ENCODE results near the gene STIL.

DNA sequence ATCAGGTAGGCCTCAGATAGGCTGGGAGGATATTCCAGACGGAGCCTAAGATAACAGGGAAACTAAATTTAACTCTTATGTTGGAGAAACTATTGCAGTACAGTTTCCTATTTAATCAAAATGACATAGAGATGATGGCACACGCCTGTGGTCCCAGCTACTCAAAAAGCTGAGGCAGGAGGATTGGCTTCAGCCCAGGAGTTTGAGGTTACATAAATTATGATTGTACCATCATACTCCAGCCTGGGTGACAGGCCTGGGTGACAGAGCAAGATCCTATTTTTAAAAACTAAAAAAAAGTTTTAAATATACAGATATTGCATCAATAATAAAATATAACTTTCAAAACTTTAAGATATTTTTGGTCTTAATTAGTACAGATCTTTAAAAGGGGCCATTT, 56.7 kb downstream of the STIL start:
- TF ChIP-seq POLR2A (IDR thresholded peaks at IDR 0.05; ENCODE audit: low read length) (no peak), GATA1 (IDR thresholded peaks at IDR 0.05; ENCODE audit: low read depth, low read length) (no peak)

Data from erythroblast (primary cell).